ENCODE results near the gene OXT.

Gene OXT

GRCh38 chr20:3041854-3042409 lies 29.5 kb upstream of the OXT start:
- H3K36me3 ChIP-seq (ENCODE audit: control insufficient read depth in 1 of 2, insufficient read depth in 2 of 2, low read length in 2 of 2) = peaks cover 31 to 39% of the 10 kb centered on the region in 2 donors
- no peak overlapping the region for H3K27ac ChIP-seq (ENCODE audit: low read length)
- H3K27me3 ChIP-seq (ENCODE audit: low read depth, low read length) = no peaks in the 10 kb centered on the region
- no peak overlapping the region for H3K4me3 ChIP-seq (ENCODE audit: low read depth in 1 of 2, low read length in 2 of 2)
- peaks cover 0 to 13% of the 10 kb centered on the region in 2 donors for H3K4me1 ChIP-seq (ENCODE audit: control insufficient read depth in 1 of 2, insufficient read depth in 2 of 2, low read length in 2 of 2)
- H3K9me3 ChIP-seq (ENCODE audit: control insufficient read depth in 1 of 2, low read length in 2 of 2) = no peaks in the 10 kb centered on the region

DNA sequence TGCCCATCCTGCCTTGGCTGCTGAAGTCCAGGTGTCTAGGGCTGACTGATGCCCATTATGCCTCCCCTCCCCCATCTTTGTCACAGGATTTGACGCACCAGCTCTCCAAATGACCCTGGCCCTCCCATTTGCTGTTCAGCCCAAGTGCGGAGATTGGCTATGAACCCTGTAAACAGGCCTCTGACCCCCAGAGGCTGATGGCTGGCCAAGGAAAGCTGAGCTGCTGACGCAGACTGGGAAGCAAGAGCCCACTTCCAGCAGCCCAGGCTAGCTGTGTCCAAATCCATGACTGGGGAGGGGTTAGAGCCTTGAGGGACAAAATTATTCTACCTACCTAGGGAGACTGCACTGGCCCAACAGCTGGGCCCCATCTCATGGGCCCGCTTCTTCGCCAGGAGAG lies 28.8 kb upstream of the OXT start:
- Histone ChIP-seq H3K27ac (ENCODE audit: low read length) (no peak overlapping the region), H3K4me3 (ENCODE audit: low read depth in 1 of 2, low read length in 2 of 2) (no peak overlapping the region), H3K4me1 (ENCODE audit: control insufficient read depth in 1 of 2, insufficient read depth in 2 of 2, low read length in 2 of 2) (peaks cover 0 to 20% of the 10 kb centered on the region in 2 donors), H3K9me3 (ENCODE audit: control insufficient read depth in 1 of 2, low read length in 2 of 2) (no peaks in the 10 kb centered on the region), H3K36me3 (ENCODE audit: control insufficient read depth in 1 of 2, insufficient read depth in 2 of 2, low read length in 2 of 2) (peaks cover 24 to 32% of the 10 kb centered on the region in 2 donors), H3K27me3 (ENCODE audit: low read depth, low read length) (no peaks in the 10 kb centered on the region)

DNA sequence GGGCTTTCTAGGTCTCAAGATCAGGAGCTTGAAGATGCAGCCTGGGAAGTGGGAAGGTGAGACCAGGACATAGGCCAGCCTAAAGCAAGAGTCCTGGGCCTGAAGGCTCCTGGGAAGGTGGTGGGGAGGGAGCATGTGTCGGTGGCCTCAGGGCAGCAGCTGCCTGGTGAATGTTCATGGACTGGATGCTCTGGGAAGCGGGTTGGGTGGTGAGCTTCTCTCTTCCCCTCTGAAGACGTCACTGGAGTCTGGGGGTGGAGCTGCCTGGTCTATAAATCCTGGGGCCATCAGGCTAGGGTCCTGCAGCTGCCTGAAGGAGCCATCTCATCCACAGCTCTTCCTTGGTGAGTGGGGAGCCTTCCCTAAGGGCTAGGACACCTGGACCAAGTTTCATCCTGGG lies 28.1 kb upstream of the OXT start, which contains the start of gene GNRH2:
GNRH2 (plus strand) TSS at position 301 of the 400 bp plus-strand sequence. CDS start 793 bp downstream, outside the sequence.
- Histone ChIP-seq H3K9me3 (ENCODE audit: control insufficient read depth in 1 of 2, low read length in 2 of 2) (no peaks in the 10 kb centered on the region), H3K36me3 (ENCODE audit: control insufficient read depth in 1 of 2, insufficient read depth in 2 of 2, low read length in 2 of 2) (peaks cover 24 to 32% of the 10 kb centered on the region in 2 donors), H3K4me3 (ENCODE audit: low read depth in 1 of 2, low read length in 2 of 2) (no peak within 1 kb of the TSS), H3K4me1 (ENCODE audit: control insufficient read depth in 1 of 2, insufficient read depth in 2 of 2, low read length in 2 of 2) (peaks cover 0 to 22% of the 10 kb centered on the region in 2 donors), H3K27me3 (ENCODE audit: low read depth, low read length) (no peaks in the 10 kb centered on the region), H3K27ac (ENCODE audit: low read length) (no peak within 1 kb of the TSS)

DNA sequence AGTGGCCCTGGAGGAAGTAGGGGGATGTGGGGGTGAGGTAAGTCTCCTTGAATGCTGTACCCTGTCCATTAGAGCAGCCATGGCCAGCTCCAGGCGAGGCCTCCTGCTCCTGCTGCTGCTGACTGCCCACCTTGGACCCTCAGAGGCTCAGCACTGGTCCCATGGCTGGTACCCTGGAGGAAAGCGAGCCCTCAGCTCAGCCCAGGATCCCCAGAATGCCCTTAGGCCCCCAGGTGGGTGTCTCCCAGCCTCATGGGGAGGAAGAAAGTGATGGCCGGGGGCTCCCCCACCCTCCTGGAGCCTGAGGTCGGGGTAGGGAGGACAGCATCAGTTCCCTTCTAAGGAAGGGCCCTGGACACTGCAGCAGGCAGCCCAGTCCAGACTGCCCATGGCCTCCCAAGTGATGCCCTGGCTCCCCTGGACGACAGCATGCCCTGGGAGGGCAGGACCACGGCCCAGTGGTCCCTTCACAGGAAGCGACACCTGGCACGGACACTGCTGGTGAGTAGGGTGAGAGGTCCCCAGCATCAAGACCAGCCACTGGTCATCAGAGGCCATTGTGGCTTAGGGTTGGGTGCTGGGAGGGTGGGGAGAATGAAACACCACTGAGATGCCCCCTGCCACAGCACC lies 27.0 kb upstream of the OXT start:
- no peak overlapping the region for H3K27ac ChIP-seq (ENCODE audit: low read length)
- peaks cover 21 to 32% of the 10 kb centered on the region in 2 donors for H3K36me3 ChIP-seq (ENCODE audit: control insufficient read depth in 1 of 2, insufficient read depth in 2 of 2, low read length in 2 of 2)
- no peak overlapping the region for H3K4me3 ChIP-seq (ENCODE audit: low read depth in 1 of 2, low read length in 2 of 2)

DNA sequence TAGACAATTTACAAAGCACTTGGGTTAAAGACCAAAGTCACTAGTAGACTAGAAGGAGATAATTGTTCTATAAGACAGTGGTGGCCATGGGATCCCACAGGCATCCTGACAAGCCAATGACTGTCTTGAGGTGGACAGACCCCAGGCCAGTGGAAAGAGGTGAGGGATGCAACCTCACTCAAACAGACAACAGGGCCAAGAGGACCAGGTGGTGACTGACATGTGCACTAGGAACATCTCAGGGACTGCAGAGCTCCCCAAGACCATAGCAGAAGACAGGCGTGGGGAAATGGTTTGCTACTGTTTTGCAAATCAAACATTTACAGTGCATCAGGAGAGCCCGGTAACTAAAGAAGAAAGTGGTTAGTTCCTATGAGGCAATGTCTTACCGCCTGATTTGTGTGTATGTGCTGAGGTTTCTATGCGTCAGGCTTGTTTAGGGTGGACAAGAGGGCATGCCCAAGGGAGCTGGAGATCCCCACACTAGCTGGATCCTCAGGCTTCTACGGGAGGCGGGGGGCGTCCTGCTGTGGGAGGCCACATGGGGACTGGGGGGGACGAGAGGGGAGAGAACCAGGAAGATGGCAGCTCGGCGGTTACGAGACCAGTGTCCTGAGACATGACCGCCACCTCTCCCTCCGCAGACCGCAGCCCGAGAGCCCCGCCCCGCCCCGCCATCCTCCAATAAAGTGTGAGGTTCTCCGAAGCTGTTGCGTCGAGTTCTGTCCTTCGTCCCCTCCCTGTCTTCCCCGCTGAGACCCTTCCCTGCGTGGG lies 26.2 kb upstream of the OXT start:
- Histone ChIP-seq H3K9me3 (ENCODE audit: control insufficient read depth in 1 of 2, low read length in 2 of 2) (no peaks in the 10 kb centered on the region), H3K4me3 (ENCODE audit: low read depth in 1 of 2, low read length in 2 of 2) (peak overlapping the region; percentile 75 to 84), H3K27me3 (ENCODE audit: low read depth, low read length) (no peaks in the 10 kb centered on the region), H3K27ac (ENCODE audit: low read length) (peak overlapping the region; percentile 36), H3K36me3 (ENCODE audit: control insufficient read depth in 1 of 2, insufficient read depth in 2 of 2, low read length in 2 of 2) (peaks cover 21 to 30% of the 10 kb centered on the region in 2 donors), H3K4me1 (ENCODE audit: control insufficient read depth in 1 of 2, insufficient read depth in 2 of 2, low read length in 2 of 2) (peaks cover 0 to 22% of the 10 kb centered on the region in 2 donors)

More for the DNA sequence above, 27.0 kb upstream of the OXT start:
- H3K9me3 ChIP-seq (ENCODE audit: control insufficient read depth in 1 of 2, low read length in 2 of 2) = no peaks in the 10 kb centered on the region
- H3K27me3 ChIP-seq (ENCODE audit: low read depth, low read length) = no peaks in the 10 kb centered on the region
- H3K4me1 ChIP-seq (ENCODE audit: control insufficient read depth in 1 of 2, insufficient read depth in 2 of 2, low read length in 2 of 2) = peaks cover 0 to 22% of the 10 kb centered on the region in 2 donors

GRCh38 chr20:3045816-3046676 lies 25.4 kb upstream of the OXT start, which contains the start of gene MRPS26:
MRPS26 (plus strand) TSS chr20:3046052; CDS start chr20:3046069, 17 bp downstream.
- H3K4me3 ChIP-seq (ENCODE audit: low read depth in 1 of 2, low read length in 2 of 2) = peak within 1 kb of the TSS; percentile 75 to 84
- H3K9me3 ChIP-seq (ENCODE audit: control insufficient read depth in 1 of 2, low read length in 2 of 2) = no peaks in the 10 kb centered on the region
- H3K36me3 ChIP-seq (ENCODE audit: control insufficient read depth in 1 of 2, insufficient read depth in 2 of 2, low read length in 2 of 2) = peaks cover 21 to 24% of the 10 kb centered on the region in 2 donors
- peaks cover 0 to 22% of the 10 kb centered on the region in 2 donors for H3K4me1 ChIP-seq (ENCODE audit: control insufficient read depth in 1 of 2, insufficient read depth in 2 of 2, low read length in 2 of 2)
- H3K27me3 ChIP-seq (ENCODE audit: low read depth, low read length) = no peaks in the 10 kb centered on the region
- H3K27ac ChIP-seq (ENCODE audit: low read length) = peak within 1 kb of the TSS; percentile 36

GRCh38 chr20:3046677-3047462 lies 24.6 kb upstream of the OXT start:
- Histone ChIP-seq H3K9me3 (ENCODE audit: control insufficient read depth in 1 of 2, low read length in 2 of 2) (no peaks in the 10 kb centered on the region), H3K4me3 (ENCODE audit: low read depth in 1 of 2, low read length in 2 of 2) (peak overlapping the region; percentile 75 to 84), H3K36me3 (ENCODE audit: control insufficient read depth in 1 of 2, insufficient read depth in 2 of 2, low read length in 2 of 2) (peaks cover 21 to 24% of the 10 kb centered on the region in 2 donors), H3K4me1 (ENCODE audit: control insufficient read depth in 1 of 2, insufficient read depth in 2 of 2, low read length in 2 of 2) (peaks cover 0 to 16% of the 10 kb centered on the region in 2 donors), H3K27ac (ENCODE audit: low read length) (no peak overlapping the region), H3K27me3 (ENCODE audit: low read depth, low read length) (no peaks in the 10 kb centered on the region)

- peaks cover 0 to 16% of the 10 kb centered on the region in 2 donors for H3K4me1 ChIP-seq (ENCODE audit: control insufficient read depth in 1 of 2, insufficient read depth in 2 of 2, low read length in 2 of 2)
- H3K27ac ChIP-seq (ENCODE audit: low read length) = no peak overlapping the region
- no peaks in the 10 kb centered on the region for H3K27me3 ChIP-seq (ENCODE audit: low read depth, low read length)
- no peak overlapping the region for H3K4me3 ChIP-seq (ENCODE audit: low read depth in 1 of 2, low read length in 2 of 2)
- no peaks in the 10 kb centered on the region for H3K9me3 ChIP-seq (ENCODE audit: control insufficient read depth in 1 of 2, low read length in 2 of 2)
- H3K36me3 ChIP-seq (ENCODE audit: control insufficient read depth in 1 of 2, insufficient read depth in 2 of 2, low read length in 2 of 2) = peaks cover 21 to 24% of the 10 kb centered on the region in 2 donors
Observed at GRCh38 chr20:3047486-3048419, 23.7 kb upstream of the OXT start.

GRCh38 chr20:3051385-3052019 lies 19.9 kb upstream of the OXT start:
- no peak overlapping the region for H3K4me3 ChIP-seq (ENCODE audit: low read depth in 1 of 2, low read length in 2 of 2)
- H3K27me3 ChIP-seq (ENCODE audit: low read depth, low read length) = no peaks in the 10 kb centered on the region
- peaks cover 21 to 24% of the 10 kb centered on the region in 2 donors for H3K36me3 ChIP-seq (ENCODE audit: control insufficient read depth in 1 of 2, insufficient read depth in 2 of 2, low read length in 2 of 2)
- no peak overlapping the region for H3K27ac ChIP-seq (ENCODE audit: low read length)
- peaks cover 0 to 12% of the 10 kb centered on the region in 2 donors for H3K4me1 ChIP-seq (ENCODE audit: control insufficient read depth in 1 of 2, insufficient read depth in 2 of 2, low read length in 2 of 2)
- H3K9me3 ChIP-seq (ENCODE audit: control insufficient read depth in 1 of 2, low read length in 2 of 2) = no peaks in the 10 kb centered on the region
